ENCODE results near the gene IL6R. TPM values are rescaled to one million over a fixed set of nuclear protein-coding genes. Genes with fewer than 3 reads are reported as not detected.
"Not testable (repeated sequence)": the region's sequence is repeated elsewhere in the genome, so short reads cannot be mapped to it uniquely, and the experiment has no call there.

IL6R gene
- total RNA-seq, 2 donors from 2014 or later: 19.6 to 24.1 TPM

DNA sequence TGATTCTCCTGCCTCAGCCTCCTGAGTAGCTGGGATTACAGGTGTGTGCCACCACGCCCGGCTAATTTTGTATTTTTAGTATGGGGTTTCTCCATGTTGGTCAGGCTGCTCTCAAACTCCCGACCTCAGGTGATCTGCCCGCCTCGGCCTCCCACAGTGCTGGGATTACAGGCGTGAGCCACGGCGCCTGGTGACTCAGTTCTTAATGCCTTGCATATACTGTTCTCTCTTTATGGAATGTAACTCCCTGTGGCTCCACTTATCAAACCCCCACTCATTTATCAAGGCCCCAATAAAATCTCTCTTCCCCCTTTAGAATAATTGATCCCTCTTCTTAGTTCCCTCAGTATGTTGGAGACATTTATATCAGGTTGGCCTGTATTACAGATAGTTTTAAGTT lies 16.9 kb downstream of the IL6R start:
- intact Hi-C loops (cut with DNase I): not testable (repeated sequence)
- DNase-seq (ENCODE audit: low spot score): peak; percentile 25

DNA sequence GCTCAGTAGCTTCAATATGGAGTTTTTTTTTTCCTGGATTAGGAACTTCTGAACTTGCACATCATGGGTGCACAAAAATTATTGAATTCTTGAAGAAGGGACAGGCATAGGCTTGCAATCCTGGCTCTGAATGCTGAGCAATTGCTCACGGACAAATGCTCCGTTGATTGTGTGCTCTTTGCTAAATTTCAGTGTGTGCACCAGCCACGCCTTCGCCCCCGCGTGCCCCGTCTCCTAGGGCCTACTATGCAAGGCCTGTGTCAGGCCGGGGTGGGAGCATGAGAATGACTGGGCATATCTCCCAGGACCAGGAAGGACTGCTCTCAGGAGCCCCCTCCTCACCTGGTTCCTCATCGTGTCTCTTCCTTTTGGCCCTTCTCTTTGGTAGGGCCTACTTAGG lies 17.4 kb downstream of the IL6R start:
- intact Hi-C loops (cut with DNase I): no loop called here
- DNase-seq (ENCODE audit: low spot score): no peak

DNA sequence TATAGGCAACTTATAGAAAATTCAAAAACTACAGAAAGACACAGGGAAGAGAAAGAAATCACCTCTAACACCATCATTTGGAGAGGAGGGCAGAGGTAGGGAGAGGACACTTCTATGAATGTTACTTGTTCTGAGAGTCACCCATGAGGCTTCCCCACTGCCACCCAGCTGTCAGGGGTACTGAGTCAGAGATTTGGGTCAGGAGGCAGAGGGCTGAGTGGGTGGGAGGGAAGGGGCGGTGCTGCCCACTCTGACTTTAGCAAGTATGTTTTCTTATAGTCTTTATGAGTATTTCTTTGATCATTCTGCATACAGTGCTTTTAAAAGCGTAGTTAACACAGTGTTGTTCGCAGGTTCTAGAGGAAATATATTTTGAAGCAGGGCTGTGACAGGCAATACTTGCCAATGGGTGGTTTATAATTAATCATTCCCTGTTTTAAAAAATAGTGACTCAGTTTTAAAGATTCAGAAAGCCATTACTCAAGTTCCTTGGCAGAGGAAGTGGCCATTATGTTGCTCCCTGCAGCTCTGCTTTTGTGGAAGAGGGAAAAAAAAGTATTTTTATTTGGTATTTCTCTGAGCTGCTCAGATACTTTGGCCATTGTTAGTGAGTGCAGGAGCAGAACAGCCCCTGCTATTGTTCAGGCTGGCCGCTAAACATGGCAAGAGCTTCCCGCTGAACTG lies 18.3 kb downstream of the IL6R start:
- intact Hi-C loops (cut with DNase I): no loop called here
- no peak for DNase-seq (ENCODE audit: low spot score)

DNA sequence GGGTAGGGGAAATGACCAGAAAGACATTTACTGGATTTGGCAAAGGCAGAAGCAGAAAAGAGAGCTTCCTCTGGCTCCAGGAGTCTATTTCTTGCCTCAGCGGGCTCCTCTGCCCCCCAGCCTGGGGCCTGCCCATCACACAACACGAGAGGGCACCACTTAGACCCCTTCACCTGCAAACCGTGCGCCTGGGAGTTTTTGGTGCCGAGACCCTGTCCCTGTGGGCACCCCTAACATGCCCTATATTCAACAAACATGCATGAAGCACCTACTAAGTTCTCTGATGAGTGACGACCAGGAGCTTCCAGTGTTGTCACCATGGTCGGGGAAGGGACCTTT lies 18.8 kb downstream of the IL6R start:
- intact Hi-C loops (cut with DNase I): no loop called here
- DNase-seq (ENCODE audit: low spot score): no peak

DNA sequence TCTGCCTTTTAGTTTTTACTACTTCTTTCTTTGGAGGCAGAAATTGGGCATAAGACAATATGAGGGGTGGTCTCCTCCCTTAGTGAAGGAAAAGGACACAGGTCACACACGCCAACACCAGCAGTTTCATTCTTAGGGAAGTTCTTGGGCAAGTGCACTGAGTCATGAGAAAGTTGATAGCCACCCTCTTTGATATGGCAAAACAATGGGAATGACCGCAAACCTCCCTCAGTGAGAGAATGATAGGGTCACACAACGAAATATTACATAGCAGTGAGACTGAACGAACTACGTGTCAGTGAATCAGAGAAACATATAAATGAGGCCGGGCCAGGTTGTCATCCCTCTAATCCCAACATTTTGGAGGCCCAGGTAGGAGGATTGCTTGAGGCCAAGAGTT lies 20.0 kb downstream of the IL6R start:
- intact Hi-C loops (cut with DNase I): no loop called here
- no peak for DNase-seq (ENCODE audit: low spot score)

DNA sequence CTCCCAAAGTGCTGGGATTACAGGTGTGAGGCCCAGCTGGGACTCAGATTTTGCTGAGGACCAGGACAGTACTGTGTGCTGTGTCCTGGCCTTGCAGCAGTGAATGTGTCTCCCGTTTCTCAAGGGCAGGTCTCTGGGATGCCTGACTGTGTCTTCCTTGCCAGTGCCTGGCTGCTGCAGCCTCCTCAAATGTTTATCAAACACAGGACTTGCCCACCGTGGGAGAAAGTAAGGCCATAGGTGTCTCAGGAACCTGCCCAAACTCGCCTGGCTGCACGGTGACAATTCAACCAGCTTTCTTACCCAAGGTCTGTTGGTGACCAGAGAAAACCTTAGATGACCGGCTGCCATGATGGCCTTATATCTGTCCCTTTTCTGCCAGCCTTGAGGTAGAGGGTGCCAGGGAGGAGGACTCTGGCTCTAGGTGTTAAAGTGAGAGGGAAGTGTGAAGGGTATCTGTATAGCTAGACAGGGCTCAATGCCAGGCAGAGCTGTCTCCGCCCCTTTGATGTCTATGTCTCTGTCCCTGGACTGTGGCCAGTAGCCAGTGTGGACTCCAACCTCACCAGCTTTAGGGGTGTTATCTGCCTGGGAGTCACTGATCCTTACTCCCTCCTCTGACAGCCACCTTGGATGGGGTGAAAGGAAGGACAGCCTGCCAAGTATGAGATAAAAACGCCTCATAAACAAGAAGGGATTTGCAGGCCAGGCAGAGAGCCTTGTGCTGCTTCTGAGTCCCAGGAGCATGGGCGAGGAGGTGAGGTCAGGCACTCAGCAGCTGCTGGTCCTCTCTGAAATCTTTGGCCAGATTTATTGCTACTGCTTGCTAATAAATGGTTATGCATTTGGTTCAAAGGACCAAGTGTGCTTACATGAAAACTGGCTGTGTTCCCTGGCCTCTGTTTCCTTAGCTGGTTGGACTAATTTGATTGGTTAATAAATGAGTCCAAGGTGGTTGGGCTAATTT lies 22.3 kb downstream of the IL6R start:
- peak; percentile 66 for DNase-seq (ENCODE audit: low spot score)
- intact Hi-C loops (cut with DNase I): no loop called here

DNA sequence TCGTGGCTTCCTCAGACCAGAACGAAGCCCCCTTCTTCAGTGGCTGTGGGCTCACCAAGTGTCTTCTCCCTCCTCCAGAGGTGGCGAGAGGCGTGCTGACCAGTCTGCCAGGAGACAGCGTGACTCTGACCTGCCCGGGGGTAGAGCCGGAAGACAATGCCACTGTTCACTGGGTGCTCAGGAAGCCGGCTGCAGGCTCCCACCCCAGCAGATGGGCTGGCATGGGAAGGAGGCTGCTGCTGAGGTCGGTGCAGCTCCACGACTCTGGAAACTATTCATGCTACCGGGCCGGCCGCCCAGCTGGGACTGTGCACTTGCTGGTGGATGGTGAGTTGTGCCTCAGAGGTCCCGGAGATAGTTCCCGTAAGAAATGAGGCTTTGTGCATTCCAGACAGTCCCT lies 24.0 kb downstream of the IL6R start:
- intact Hi-C loops (cut with DNase I): no loop called here
- DNase-seq (ENCODE audit: low spot score): no peak

DNA sequence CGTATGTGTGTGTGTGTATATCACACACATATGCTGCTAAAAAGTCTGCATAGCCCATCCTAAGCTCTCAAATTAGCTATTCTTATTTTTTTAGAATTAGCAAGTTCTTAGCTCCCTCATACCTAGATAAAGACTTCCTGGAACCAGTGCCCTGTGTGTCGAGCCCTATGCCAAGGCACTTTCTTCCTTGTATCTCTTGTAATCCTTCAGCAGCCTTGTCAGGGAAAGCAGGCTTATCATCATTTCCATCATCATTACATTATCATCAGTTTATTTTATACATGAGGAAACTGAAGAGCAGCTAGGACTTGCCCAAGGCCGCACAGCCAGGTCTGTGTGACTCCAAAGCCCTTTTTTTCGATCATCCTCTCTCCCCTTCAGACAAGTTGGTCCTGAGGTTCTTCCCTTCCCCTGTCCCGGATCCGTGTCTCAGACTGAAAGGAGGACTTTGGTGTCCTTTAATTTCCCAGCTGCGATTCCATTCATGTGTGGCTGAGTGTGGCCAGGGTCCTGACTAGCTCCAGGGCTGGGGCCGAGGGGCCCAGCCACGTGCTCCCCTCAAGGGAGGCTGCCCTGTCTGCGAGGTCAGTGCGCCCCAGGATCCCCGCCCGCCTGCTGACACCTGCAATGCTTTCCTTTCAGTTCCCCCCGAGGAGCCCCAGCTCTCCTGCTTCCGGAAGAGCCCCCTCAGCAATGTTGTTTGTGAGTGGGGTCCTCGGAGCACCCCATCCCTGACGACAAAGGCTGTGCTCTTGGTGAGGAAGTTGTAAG lies 24.9 kb downstream of the IL6R start:
- intact Hi-C loops (cut with DNase I): no loop called here
- DNase-seq (ENCODE audit: low spot score): no peak

DNA sequence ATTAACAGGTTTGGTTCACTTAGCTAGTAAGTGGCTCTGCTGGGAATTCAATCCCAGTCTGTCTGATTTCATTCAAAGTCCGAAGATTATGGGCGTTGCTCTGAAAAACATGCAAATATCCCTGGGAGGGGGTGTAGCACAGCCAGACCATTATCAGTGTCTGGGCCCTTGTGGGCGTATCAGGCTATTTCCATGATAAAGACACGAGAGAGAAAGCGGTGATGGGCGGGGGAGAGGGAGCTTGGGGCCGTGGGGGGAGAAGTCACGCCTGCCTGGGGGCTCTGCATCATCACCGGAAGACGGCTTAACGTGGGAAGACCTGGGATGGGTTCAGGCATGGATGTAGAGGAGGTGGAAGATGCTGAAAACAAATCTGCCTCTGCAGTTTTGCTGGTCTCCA lies 25.8 kb downstream of the IL6R start:
- DNase-seq (ENCODE audit: low spot score): no peak
- intact Hi-C loops (cut with DNase I): no loop called here

DNA sequence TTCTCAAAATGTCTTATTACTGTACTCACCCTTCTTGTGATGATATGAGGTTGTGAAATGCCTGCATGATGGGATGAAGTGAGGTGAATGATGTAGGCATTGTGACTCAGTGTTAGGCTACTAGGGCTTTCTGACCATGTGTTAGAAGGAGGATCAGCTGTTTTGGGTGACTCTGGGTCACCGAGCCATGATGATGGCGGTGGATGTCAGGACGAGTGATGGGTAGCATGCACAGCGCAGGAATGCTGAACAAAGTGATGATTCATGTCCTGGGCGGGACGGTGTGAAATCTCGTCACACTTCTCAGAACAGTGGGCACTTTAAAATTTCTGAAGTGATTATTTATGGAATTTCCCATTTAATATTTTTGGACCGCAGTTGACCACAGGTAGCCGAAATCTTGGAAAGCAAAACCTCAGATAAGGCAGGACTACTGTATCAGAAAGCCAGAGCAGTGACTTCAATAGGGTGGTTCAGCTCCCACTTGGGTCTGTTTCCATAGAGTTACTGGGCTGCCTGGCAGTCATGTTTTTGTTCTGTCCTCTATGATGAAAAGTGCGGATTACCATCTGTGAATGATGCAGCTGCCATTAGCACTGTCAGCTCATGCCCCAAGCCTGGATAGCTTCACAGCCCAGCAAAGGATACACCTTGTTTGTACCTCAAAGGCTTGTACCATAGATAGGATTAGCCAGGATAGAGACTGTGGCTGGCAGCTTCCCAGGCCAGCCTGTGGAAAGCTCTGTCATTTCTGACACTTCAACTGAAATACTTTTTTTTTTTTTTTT lies 26.6 kb downstream of the IL6R start:
- intact Hi-C loops (cut with DNase I): no loop called here
- no peak for DNase-seq (ENCODE audit: low spot score)

DNA sequence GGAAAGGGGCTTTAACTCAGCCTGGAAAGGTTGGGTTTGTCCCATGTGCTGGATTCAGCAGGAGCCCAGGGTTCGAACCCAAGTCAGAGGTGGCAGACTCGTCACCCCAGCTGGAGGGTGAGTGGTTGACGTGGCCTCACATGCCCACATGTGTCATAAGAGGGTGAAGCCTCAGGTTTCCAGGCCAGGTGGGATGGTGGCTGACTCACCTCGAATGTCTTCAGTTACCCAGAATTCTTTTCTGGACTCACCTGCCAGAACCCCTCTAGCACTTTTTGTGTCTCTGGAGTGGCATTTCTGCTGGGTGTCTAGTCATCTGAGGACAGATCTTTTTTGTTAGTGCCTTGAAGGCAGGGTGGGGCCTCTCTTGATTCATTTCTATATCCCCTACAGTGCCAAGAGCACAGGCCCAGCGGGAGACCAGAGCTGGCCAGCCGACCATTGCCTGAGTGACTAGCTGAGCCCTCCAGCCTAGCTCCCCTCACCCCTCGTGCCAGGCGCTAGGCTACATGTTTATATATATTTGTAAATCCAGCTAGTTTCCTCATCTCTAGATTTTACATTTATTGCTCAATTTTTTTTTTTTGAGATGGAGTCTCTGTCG lies 28.1 kb downstream of the IL6R start:
- DNase-seq (ENCODE audit: low spot score): no peak
- intact Hi-C loops (cut with DNase I): no loop called here

DNA sequence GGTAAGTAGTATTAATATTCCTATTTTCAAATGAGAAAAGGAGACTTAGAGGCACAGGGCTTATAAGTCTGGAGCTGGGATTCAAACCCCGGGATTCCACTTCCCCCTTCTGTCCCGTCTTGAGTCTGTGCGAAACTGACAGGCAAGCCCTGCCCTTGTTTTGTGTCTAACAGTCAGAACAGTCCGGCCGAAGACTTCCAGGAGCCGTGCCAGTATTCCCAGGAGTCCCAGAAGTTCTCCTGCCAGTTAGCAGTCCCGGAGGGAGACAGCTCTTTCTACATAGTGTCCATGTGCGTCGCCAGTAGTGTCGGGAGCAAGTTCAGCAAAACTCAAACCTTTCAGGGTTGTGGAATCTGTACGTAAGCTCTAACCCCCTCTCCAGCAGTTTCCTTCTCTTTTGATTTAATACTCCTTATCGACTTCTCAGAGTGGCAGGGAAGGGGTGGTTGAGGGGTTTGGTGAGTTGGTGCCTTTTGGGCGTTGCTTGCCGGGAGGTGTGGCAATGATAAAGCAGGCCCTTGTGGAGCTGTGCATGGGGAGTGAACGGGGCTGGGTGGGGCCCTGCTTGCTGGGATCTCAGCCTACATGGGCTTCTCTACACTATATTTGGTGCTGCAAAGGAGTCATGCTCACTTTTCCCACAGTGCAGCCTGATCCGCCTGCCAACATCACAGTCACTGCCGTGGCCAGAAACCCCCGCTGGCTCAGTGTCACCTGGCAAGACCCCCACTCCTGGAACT lies 29.4 kb downstream of the IL6R start:
- intact Hi-C loops (cut with DNase I): no loop called here
- peak; percentile 93 for DNase-seq (ENCODE audit: low spot score)

DNA sequence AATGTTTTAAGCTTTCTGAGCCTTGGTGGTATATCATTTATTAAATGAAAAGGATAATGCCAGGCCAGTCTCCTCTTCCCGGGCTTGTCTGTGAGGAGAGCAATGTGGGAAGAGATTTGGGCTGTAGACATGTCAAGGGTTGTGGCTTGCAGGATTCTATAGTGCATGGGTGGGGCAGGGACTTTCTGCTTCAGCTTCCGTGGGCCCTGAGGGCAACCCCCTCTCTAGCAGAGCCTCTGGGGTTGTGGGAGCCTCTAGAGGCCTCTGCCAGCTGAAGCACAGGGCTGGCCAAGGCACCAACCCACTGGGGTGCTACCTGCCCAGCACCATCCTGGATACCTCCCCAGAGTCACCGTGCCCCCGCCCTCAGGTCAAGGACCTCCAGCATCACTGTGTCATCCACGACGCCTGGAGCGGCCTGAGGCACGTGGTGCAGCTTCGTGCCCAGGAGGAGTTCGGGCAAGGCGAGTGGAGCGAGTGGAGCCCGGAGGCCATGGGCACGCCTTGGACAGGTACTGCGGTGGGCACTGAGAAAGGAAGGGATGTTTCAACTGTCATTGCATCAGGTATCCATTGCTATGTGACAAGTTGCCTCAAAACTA lies 30.6 kb downstream of the IL6R start:
- intact Hi-C loops (cut with DNase I): no loop called here
- no peak for DNase-seq (ENCODE audit: low spot score)

DNA sequence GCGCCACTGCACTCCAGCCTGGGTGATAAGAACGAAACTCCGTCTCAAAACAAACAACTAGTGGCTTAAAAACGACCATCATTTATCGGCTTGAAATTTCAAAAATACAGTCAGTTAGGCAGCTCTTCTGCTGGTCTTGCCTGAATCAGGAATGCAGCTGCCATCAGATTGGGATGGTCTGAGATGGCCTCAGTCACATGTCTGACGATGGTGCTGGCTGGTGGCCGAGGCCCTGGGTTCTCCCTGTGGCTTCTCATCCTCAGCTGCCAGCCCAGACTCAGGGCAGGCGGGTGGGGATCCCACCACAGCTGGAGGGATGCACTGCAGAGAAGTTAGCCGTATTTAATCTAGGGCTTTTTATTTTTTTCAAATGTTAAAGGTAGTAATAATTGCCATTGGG lies 31.3 kb downstream of the IL6R start:
- intact Hi-C loops (cut with DNase I): no loop called here
- no peak for DNase-seq (ENCODE audit: low spot score)

DNA sequence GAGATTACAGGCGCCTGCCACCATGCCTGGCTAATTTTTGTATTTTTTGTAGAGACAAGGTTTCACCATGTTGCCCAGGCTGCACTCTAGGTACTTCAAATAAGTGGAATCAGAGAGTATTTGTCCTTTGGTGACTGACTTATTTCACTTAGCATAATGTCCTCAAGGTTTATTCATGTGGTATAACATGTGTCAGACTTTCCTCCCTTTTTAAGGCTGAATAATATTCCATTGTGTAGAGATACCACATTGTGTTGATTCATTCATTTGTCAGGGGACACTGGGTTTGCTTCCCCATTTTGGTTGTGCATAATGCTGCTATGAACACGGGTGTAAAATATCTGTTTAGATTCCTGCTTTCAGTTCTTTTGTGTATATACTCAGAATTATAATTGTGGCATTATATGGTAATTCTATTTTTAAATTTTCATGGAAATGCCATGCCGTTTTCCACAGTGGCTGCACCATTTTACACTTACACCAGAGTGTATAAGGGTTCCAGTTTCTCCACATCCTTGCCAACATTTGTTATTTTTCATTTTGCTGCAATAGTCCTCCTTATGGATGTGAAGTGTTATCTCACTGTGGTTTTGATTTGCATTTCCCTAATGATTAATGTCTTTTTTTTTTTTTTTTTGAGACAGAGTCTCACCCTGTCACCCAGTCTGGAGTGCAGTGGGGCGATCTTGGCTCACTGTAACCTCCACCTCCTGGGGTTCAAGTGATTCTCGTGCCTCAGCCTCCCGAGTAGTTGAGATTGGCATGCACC lies 35.1 kb downstream of the IL6R start:
- DNase-seq (ENCODE audit: low spot score): no peak
- intact Hi-C loops (cut with DNase I): loop anchor here in 1 of 2 donors (10.0 kb wide), 1 partner anchor 85 kb away; no protein-coding TSS in a partner anchor

DNA sequence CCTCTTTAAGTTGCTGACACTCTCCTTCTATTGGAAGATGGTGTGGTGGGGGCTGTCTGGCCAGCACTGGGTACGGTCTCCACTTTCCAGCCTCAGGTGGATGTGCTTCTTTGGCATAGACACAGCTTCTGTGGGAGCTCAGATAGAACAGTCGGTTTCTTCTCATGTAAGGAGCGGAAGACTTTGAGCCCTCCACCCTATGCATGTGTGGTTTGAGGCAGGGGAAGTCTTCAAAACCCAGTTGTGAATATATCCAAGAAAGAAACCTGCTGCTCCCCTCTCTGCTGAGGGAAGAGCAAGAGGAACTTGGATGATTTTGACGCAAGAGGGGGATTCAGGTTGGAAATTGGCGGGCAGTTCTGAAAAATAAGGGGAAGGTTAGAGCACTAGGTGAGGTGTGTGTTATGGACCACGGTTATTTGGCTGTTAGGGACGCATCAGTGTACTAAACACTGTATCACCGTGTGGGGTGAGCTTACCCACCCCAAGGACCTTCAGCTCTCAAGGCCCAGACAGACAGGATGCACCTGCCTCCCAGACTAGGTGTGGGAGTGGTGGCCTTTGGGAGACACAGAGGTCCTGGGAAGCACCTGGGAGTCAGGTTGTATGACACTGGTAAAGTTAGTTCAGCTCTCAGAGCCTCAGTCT lies 36.2 kb downstream of the IL6R start:
- DNase-seq (ENCODE audit: low spot score): no peak
- intact Hi-C loops (cut with DNase I): loop anchor here in 1 of 2 donors (10.0 kb wide), 1 partner anchor 87 kb away; no protein-coding TSS in a partner anchor
